ENCODE measurements around the gene PCF11. TPM values are rescaled to one million over a fixed set of nuclear protein-coding genes. Genes with fewer than 3 reads are reported as not detected.
"Not testable (repeated sequence)": the region's sequence is repeated elsewhere in the genome, so short reads cannot be mapped to it uniquely, and the experiment has no call there.

PCF11 gene
- total RNA-seq, 1 experiment from 2014 or later = 57.5 TPM

DNA sequence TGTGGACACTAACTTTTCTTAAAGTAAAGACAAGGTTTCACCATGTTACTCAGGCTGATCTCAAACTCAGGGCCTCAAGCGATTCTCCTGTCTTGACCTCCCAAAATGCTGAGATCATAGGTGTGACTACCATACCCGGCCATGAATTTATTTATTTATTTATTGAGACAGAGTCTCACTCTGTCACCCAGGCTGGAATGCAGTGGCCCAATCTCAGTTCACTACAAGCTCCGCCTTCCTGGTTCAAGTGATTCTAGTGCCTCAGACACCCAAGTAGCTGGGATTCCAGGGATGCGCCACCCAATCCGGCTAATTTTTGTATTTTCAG is 29.7 kb upstream of the PCF11 start:
- BruUV-seq (replicated peaks) = no TSS peak
- H3K27ac Mint-ChIP-seq (ENCODE audit: low read depth, unreplicated experiment) = no peak overlapping the region
- no peak overlapping the region for H3K4me3 Mint-ChIP-seq (ENCODE audit: unreplicated experiment)
- TF ChIP-seq, protein P1, sequence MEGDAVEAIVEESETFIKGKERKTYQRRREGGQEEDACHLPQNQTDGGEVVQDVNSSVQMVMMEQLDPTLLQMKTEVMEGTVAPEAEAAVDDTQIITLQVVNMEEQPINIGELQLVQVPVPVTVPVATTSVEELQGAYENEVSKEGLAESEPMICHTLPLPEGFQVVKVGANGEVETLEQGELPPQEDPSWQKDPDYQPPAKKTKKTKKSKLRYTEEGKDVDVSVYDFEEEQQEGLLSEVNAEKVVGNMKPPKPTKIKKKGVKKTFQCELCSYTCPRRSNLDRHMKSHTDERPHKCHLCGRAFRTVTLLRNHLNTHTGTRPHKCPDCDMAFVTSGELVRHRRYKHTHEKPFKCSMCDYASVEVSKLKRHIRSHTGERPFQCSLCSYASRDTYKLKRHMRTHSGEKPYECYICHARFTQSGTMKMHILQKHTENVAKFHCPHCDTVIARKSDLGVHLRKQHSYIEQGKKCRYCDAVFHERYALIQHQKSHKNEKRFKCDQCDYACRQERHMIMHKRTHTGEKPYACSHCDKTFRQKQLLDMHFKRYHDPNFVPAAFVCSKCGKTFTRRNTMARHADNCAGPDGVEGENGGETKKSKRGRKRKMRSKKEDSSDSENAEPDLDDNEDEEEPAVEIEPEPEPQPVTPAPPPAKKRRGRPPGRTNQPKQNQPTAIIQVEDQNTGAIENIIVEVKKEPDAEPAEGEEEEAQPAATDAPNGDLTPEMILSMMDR (IDR thresholded peaks at IDR 0.05; ENCODE audit: unreplicated experiment) = no peak
- no peaks in the 10 kb centered on the region for H3K36me3 Mint-ChIP-seq (ENCODE audit: insufficient read depth, unreplicated experiment)
- no peaks in the 10 kb centered on the region for H3K9me3 Mint-ChIP-seq (ENCODE audit: unreplicated experiment)
- H3K27me3 Mint-ChIP-seq (ENCODE audit: insufficient read depth, unreplicated experiment) = no peaks in the 10 kb centered on the region
- POLR2A ChIA-PET = no interaction called here
- intact Hi-C loops (cut with micrococcal nuclease) = no loop called here
- CTCF ChIA-PET = interaction anchor here (0.7 to 1.1 kb wide), 4 partner anchors 15 to 1202 kb away, joined by 3 to 5 read pairs (median 4); no protein-coding TSS in a partner anchor
- no peaks in the 10 kb centered on the region for H3K4me1 Mint-ChIP-seq (ENCODE audit: insufficient read depth, unreplicated experiment)
- DNase-seq (ENCODE audit: unreplicated experiment) = no peak

DNA sequence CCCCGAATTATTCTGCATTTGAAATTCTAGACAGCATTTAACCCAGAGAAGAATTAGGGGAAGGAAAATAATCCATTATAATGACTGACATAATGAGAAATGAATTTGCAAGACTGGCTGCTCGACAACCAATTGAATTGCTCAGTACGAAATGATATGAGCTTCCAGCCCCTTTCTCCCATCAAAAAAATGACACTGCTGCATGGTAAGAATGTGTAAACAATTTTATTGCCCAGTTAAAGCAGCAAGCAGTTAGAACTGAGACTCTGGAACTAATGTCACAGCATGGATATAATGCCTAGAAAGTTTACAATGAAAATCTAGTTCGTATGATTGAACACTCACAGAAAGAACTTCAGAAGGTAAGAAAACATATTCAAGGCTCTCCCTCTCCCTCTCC is 24.7 kb upstream of the PCF11 start:
- TF ChIP-seq, protein P1 (IDR thresholded peaks at IDR 0.05; ENCODE audit: unreplicated experiment) = no peak
- Mint-ChIP-seq H3K27me3 (ENCODE audit: insufficient read depth, unreplicated experiment) (no peaks in the 10 kb centered on the region), H3K27ac (ENCODE audit: low read depth, unreplicated experiment) (no peak overlapping the region), H3K36me3 (ENCODE audit: insufficient read depth, unreplicated experiment) (no peaks in the 10 kb centered on the region), H3K4me1 (ENCODE audit: insufficient read depth, unreplicated experiment) (no peaks in the 10 kb centered on the region), H3K9me3 (ENCODE audit: unreplicated experiment) (no peaks in the 10 kb centered on the region), H3K4me3 (ENCODE audit: unreplicated experiment) (no peak overlapping the region)
- intact Hi-C loops (cut with micrococcal nuclease) = no loop called here
- ChIA-PET CTCF (no interaction called here), POLR2A (no interaction called here)
- no TSS peak for BruUV-seq (replicated peaks)
- DNase-seq (ENCODE audit: unreplicated experiment) = no peak

DNA sequence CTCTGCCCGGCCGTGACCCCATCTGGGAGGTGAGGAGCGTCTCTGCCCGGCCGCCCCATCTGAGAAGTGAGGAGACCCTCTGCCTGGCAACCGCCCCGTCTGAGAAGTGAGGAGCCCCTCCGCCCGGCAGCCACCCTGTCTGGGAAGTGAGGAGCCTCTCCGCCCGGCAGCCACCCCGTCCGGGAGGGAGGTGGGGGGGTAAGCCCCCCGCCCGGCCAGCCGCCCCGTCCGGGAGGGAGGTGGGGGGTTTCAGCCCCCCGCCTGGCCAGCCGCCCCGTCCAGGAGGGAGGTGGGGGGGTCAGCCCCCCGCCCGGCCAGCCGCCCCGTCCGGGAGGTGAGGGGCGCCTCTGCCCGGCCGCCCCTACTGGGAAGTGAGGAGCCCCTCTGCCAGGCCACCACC is 23.7 kb upstream of the PCF11 start:
- BruUV-seq (replicated peaks); H3K27me3 Mint-ChIP-seq (ENCODE audit: insufficient read depth, unreplicated experiment); DNase-seq (ENCODE audit: unreplicated experiment); H3K9me3 Mint-ChIP-seq (ENCODE audit: unreplicated experiment); CTCF ChIA-PET; H3K4me1 Mint-ChIP-seq (ENCODE audit: insufficient read depth, unreplicated experiment); POLR2A ChIA-PET; H3K27ac Mint-ChIP-seq (ENCODE audit: low read depth, unreplicated experiment); intact Hi-C loops (cut with micrococcal nuclease); H3K4me3 Mint-ChIP-seq (ENCODE audit: unreplicated experiment); H3K36me3 Mint-ChIP-seq (ENCODE audit: insufficient read depth, unreplicated experiment): not testable (repeated sequence)

DNA sequence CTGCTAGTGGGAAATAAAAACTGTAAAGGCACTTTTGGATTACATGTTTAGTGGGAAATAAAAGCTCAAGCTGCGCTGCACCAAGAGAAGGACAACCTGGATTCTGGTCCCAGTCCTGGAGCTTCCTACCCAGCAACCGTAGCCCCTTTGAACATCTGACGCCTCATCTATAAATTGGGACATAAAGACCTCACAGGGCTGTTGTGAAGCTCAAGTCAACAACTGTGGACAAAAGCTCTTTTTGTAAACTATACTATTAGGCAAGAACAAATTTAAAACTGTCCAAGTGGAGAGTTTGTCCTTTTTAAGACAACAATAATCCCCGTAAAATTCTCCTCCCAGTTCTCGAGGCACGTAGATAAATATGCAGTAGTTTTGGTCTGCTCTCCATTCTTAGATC is 17.6 kb upstream of the PCF11 start:
- Mint-ChIP-seq H3K27ac (ENCODE audit: low read depth, unreplicated experiment) (no peak overlapping the region), H3K9me3 (ENCODE audit: unreplicated experiment) (no peaks in the 10 kb centered on the region), H3K4me3 (ENCODE audit: unreplicated experiment) (no peak overlapping the region), H3K27me3 (ENCODE audit: insufficient read depth, unreplicated experiment) (no peaks in the 10 kb centered on the region), H3K4me1 (ENCODE audit: insufficient read depth, unreplicated experiment) (no peaks in the 10 kb centered on the region), H3K36me3 (ENCODE audit: insufficient read depth, unreplicated experiment) (no peaks in the 10 kb centered on the region)
- POLR2A ChIA-PET = interaction anchor here (1.1 kb wide), 1 partner anchor 17 kb away, joined by 10 read pairs; the partner anchor contains the start of gene PCF11
- DNase-seq (ENCODE audit: unreplicated experiment) = no peak
- TF ChIP-seq, protein P1 (IDR thresholded peaks at IDR 0.05; ENCODE audit: unreplicated experiment) = no peak
- BruUV-seq (replicated peaks) = no TSS peak
- intact Hi-C loops (cut with micrococcal nuclease) = no loop called here
- CTCF ChIA-PET = interaction anchor here (0.5 to 1.5 kb wide), 3 partner anchors 9 to 153 kb away, joined by 3 to 5 read pairs (median 3); no protein-coding TSS in a partner anchor
